Endothelial cell of umbilical vein (primary cell): ENCODE data around the gene TMEM63B. TPM values are rescaled to one million over a fixed set of nuclear protein-coding genes. Genes with fewer than 3 reads are reported as not detected.

Source experiments
- BruUV-seq: library from RNA; stranded (reverse); fragments of 400-500 nt; replicated peaks from 2 replicates; lab custom pipeline; 2021; lab: Mats Ljungman, UMichigan
- CTCF ChIA-PET: fragments of 300-600, 350-600 bp; sonication (Branson Sonifier 250); formaldehyde crosslinking; loops from one replicate; lab custom pipeline; 2021; ENCODE audit warnings: antibody characterized with exemption, inconsistent platforms; lab: Charles Lee
- POLR2A ChIA-PET: fragments of 300-600, 350-600 bp; sonication (Branson Sonifier 250); formaldehyde crosslinking; loops from one replicate; lab custom pipeline; 2021; ENCODE audit warnings: antibody characterized with exemption, inconsistent platforms; lab: Charles Lee
- DNase-seq: peaks from one replicate; pipeline ENCODE4 v3.0.0-alpha.2; 2011; ENCODE audit warnings: low read depth, low spot score
- FAIRE-seq: peaks from 2 replicates; lab custom pipeline; 2011; peaks lifted over from hg19 to GRCh38; lab: Jason Lieb, UNC
- H2AFZ ChIP-seq: 2 replicates; pipeline ENCODE4 v1.6.0; 2012; ENCODE audit warnings: low read depth, low read length, control low read depth, inconsistent platforms
- H3K27ac ChIP-seq: 2 replicates; pipeline ENCODE4 v1.5.1; 2011; ENCODE audit warnings: low read depth, mild to moderate bottlenecking, control low read depth, low read length, moderate library complexity; ENCODE audit not compliant: insufficient read depth
- H3K27me3 ChIP-seq, 2 experiments: 2 replicates each; pipeline versions ENCODE4 v1.6.0 to v1.6.1; 2011; ENCODE audit warnings: low read length in 2 of 2, mixed read lengths in 1 of 2; ENCODE audit not compliant: control insufficient read depth in 2 of 2, insufficient read depth in 2 of 2
- H3K36me3 ChIP-seq, 2 experiments: 2 replicates in 1 of 2; 3 replicates in 1 of 2; pipeline ENCODE4 v1.5.1; 2011; ENCODE audit warnings: low read length in 2 of 2, mild to moderate bottlenecking in 1 of 2, moderate library complexity in 1 of 2; ENCODE audit not compliant: control insufficient read depth in 2 of 2, insufficient read depth in 2 of 2; ENCODE audit errors: extremely low read depth in 1 of 2
- H3K4me1 ChIP-seq: 3 replicates; pipeline ENCODE4 v1.5.1; 2011; ENCODE audit warnings: mild to moderate bottlenecking, low read length; ENCODE audit not compliant: control insufficient read depth, insufficient read depth; ENCODE audit errors: extremely low read depth
- H3K4me2 ChIP-seq: 2 replicates; pipeline ENCODE4 v1.6.1; 2011; ENCODE audit warnings: low read length, control low read depth, mixed read lengths; ENCODE audit not compliant: insufficient read depth
- H3K4me3 ChIP-seq, 3 experiments: fragments of 200-600 bp in 1 of 3; sonication (generic), shearing (Covaris generic) in 1 of 3; replicated peaks in 1 of 3; 2 replicates each; pipeline ENCODE4 v1.5.1; 2011 to 2016; ENCODE audit warnings: control low read depth in 3 of 3, low read length in 3 of 3, mild to moderate bottlenecking in 2 of 3, inconsistent platforms in 1 of 3, low read depth in 1 of 3, moderate library complexity in 1 of 3; ENCODE audit not compliant: insufficient read depth in 1 of 3
- H3K79me2 ChIP-seq: 2 replicates; pipeline ENCODE4 v1.6.0; 2012; ENCODE audit warnings: low read length, inconsistent platforms; ENCODE audit not compliant: control insufficient read depth, insufficient read depth
- H3K9ac ChIP-seq: replicated peaks from 2 replicates; pipeline ENCODE3; 2011; ENCODE audit warnings: low read length, control low read depth; ENCODE audit not compliant: insufficient read depth; ENCODE audit errors: extremely low read depth
- H3K9me1 ChIP-seq: replicated peaks from 3 replicates; pipeline ENCODE4 v1.6.0; 2011; ENCODE audit warnings: mild to moderate bottlenecking, low read length; ENCODE audit not compliant: control insufficient read depth, insufficient read depth; ENCODE audit errors: extremely low read depth
- H3K9me3 ChIP-seq: replicated peaks from 2 replicates; pipeline ENCODE4 v1.5.1; 2012; ENCODE audit warnings: low read length, inconsistent platforms; ENCODE audit not compliant: control insufficient read depth, insufficient read depth
- H4K20me1 ChIP-seq: replicated peaks from 2 replicates; pipeline ENCODE3; 2011; ENCODE audit warnings: mild to moderate bottlenecking, low read length; ENCODE audit not compliant: control insufficient read depth, insufficient read depth; ENCODE audit errors: extremely low read depth
- EZH2 ChIP-seq: IDR thresholded peaks from 2 replicates; pipeline ENCODE4 v1.6.1; 2012; ENCODE audit warnings: borderline replicate concordance, low read depth, mild to moderate bottlenecking, moderate library complexity, low read length, inconsistent platforms; ENCODE audit not compliant: severe bottlenecking
- FOS ChIP-seq: IDR thresholded peaks from 2 replicates; pipeline ENCODE4 v1.6.1; 2011; ENCODE audit warnings: mild to moderate bottlenecking, low read length, moderate library complexity, borderline replicate concordance; ENCODE audit not compliant: insufficient read depth
- GATA2 ChIP-seq: IDR thresholded peaks from 2 replicates; pipeline ENCODE4 v1.7.0; 2011; ENCODE audit warnings: low read depth, mild to moderate bottlenecking, moderate library complexity, mixed read lengths, low read length; ENCODE audit not compliant: insufficient read length, insufficient read depth
- JUN ChIP-seq: IDR thresholded peaks from 2 replicates; pipeline ENCODE4 v1.6.1; 2011; ENCODE audit warnings: borderline replicate concordance, low read depth; ENCODE audit not compliant: insufficient read length, insufficient read depth
- MYC ChIP-seq: IDR thresholded peaks from one replicate; pipeline ENCODE4 v1.6.1; 2011; ENCODE audit warnings: mild to moderate bottlenecking, low read depth, low read length
- POLR2A ChIP-seq: IDR thresholded peaks from 2 replicates; pipeline ENCODE4 v1.6.1; 2012; ENCODE audit warnings: low read depth, mild to moderate bottlenecking, control low read depth, low read length
- POLR2AphosphoS5 ChIP-seq: IDR thresholded peaks from 2 replicates; pipeline ENCODE4 v1.6.1; 2012; ENCODE audit warnings: low read depth, mild to moderate bottlenecking, control low read depth, low read length, moderate library complexity; ENCODE audit not compliant: insufficient read depth
- dilution Hi-C: fragments of 300-500 bp; cut with MboI; formaldehyde crosslinking; loops from one replicate; pipeline ENCODE4 v1.15.0; 2019; ENCODE audit warnings: low sequenced_read_pairs; ENCODE audit not compliant: extremely low pct_ligation_motif_present
- intact Hi-C: fragments of 100-400 bp; cut with micrococcal nuclease; formaldehyde crosslinking; loops from one replicate; pipeline ENCODE4 v1.10.0; 2022
- polyA plus RNA-seq, 4 experiments: library from polyadenylated mRNA; depleted of rRNA in 3 of 4; stranded (reverse) in 3 of 4; unstranded in 1 of 4; fragments of >200 nt; gene quantifications; 2 replicates each; pipeline versions ENCODE4 v1.2.1 to v1.2.3, GENCODE V29; 2011 to 2012; ENCODE audit warnings: missing spikeins in 1 of 4
- total RNA-seq: library from RNA; stranded (reverse); gene quantifications from 2 replicates; pipeline ENCODE4 v1.2.3, GENCODE V29; 2021
- TF ChIP-seq, protein P1 (sequence below): IDR thresholded peaks from 2 replicates; pipeline ENCODE4 v1.6.1; 2011; ENCODE audit not compliant: insufficient read depth, insufficient read length
- TF ChIP-seq, protein P2 (sequence below), 2 donors: IDR thresholded peaks; 1 replicate in 1 of 2; 2 replicates in 1 of 2; pipeline ENCODE4 v1.5.1; 2011; ENCODE audit warnings: low read length in 2 of 2, mild to moderate bottlenecking in 2 of 2, moderate library complexity in 2 of 2, control low read depth in 1 of 2, inconsistent platforms in 1 of 2, low read depth in 1 of 2; ENCODE audit not compliant: insufficient read depth in 1 of 2; ENCODE audit errors: extremely low read depth in 1 of 2

The TMEM63B gene
- total and polyA plus RNA-seq, 2 donors (not counting 3 experiments of a cell fraction or from before 2014, with no cell fraction given), result 49.7 to 56.1 TPM

DNA sequence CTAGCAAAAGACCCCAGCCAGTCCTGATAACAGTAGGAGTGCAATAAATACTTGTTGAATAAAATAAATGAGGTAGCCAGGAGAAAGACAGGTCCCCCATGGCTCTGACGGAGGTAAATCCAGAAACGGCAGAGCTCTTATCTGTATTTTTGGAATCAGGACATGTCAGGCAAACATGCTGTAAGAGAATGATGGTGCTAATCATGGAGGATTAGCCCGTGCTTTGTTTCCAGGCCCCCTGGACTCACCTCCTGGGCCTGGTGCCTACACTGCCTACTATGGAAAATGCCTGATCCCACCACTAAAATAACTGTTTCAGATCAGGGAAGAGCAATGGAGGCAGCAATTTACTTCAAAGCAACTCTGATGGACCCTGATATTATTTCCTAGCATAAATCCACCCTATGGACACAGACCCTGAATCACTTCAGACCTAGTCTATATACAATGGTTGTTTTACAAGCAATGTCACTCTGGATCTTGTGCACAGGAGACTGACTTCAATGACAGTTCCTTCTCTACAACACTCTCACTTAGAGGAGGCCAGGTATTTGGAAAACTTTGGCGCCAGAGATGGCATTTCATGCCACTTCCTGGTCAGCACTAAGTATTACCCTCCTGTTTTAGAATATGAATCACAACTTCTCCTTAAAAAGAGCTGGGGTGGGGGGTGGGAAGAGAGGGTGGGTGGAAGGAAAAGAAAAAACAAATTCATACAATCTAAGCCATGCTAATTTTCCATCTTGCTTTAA lies 6.5 kb upstream of the TMEM63B start:
- H3K79me2 ChIP-seq, result peaks cover 91% of the 10 kb centered on the region
- no peak overlapping the region for H3K9ac ChIP-seq
- DNase-seq, result no peak
- H3K4me3 ChIP-seq, result no peak overlapping the region
- H3K4me1 ChIP-seq, result peaks cover 63% of the 10 kb centered on the region
- CTCF ChIA-PET, result interaction anchor here (0.9 to 2.8 kb wide), 3 partner anchors 8 to 24 kb away, joined by 3 to 11 read pairs (median 4); no protein-coding TSS in a partner anchor
- dilution Hi-C loops, result no loop called here
- H3K4me2 ChIP-seq, result no peak overlapping the region
- no peak for FAIRE-seq
- POLR2A ChIA-PET, result no interaction called here
- H3K36me3 ChIP-seq, result no peaks in the 10 kb centered on the region
- H2AFZ ChIP-seq, result no peak overlapping the region
- intact Hi-C loops, result no loop called here
- no peak overlapping the region for H3K27ac ChIP-seq
- H3K27me3 ChIP-seq, result no peaks in the 10 kb centered on the region
- H4K20me1 ChIP-seq, result no peaks in the 10 kb centered on the region
- no peaks in the 10 kb centered on the region for H3K9me1 ChIP-seq
- no peak for TF ChIP-seq EZH2
- TF ChIP-seq POLR2AphosphoS5, result no peak
- no peak for TF ChIP-seq POLR2A
- no peak for TF ChIP-seq GATA2
- no peak for TF ChIP-seq MYC
- TF ChIP-seq, protein P1, sequence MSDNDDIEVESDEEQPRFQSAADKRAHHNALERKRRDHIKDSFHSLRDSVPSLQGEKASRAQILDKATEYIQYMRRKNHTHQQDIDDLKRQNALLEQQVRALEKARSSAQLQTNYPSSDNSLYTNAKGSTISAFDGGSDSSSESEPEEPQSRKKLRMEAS, result no peak
- no peak for TF ChIP-seq JUN
- TF ChIP-seq, protein P2, sequence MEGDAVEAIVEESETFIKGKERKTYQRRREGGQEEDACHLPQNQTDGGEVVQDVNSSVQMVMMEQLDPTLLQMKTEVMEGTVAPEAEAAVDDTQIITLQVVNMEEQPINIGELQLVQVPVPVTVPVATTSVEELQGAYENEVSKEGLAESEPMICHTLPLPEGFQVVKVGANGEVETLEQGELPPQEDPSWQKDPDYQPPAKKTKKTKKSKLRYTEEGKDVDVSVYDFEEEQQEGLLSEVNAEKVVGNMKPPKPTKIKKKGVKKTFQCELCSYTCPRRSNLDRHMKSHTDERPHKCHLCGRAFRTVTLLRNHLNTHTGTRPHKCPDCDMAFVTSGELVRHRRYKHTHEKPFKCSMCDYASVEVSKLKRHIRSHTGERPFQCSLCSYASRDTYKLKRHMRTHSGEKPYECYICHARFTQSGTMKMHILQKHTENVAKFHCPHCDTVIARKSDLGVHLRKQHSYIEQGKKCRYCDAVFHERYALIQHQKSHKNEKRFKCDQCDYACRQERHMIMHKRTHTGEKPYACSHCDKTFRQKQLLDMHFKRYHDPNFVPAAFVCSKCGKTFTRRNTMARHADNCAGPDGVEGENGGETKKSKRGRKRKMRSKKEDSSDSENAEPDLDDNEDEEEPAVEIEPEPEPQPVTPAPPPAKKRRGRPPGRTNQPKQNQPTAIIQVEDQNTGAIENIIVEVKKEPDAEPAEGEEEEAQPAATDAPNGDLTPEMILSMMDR (IDR thresholded peaks at IDR 0.05; ENCODE audit: extremely low read depth in 1 of 2, insufficient read depth in 1 of 2, low read depth in 1 of 2, low read length in 2 of 2), result no peak
- TF ChIP-seq FOS, result no peak
- no peaks in the 10 kb centered on the region for H3K9me3 ChIP-seq
- BruUV-seq, result no TSS peak
